Fibroblast of lung (primary cell): ENCODE results near the gene MIOS. TPM values are rescaled to one million over a fixed set of nuclear protein-coding genes. Genes with fewer than 3 reads are reported as not detected.

Source experiments
- DNase-seq, 2 donors: peaks; one replicate each; pipeline versions ENCODE4 v3.0.0 to v3.0.0-alpha.2; 2010; ENCODE audit warnings: low read depth in 2 of 2
- H2AFZ ChIP-seq: 2 replicates; pipeline ENCODE4 v1.5.1; 2012; ENCODE audit warnings: low read length, control low read depth, inconsistent platforms
- H3K27ac ChIP-seq: 2 replicates; pipeline ENCODE4 v1.5.1; 2011; ENCODE audit warnings: low read length, control low read depth; ENCODE audit not compliant: insufficient read depth
- H3K27me3 ChIP-seq: 2 replicates; pipeline ENCODE4 v1.5.1; 2011; ENCODE audit warnings: mild to moderate bottlenecking, low read length; ENCODE audit not compliant: control insufficient read depth, insufficient read depth
- H3K36me3 ChIP-seq: 2 replicates; pipeline ENCODE4 v1.5.1; 2011; ENCODE audit warnings: low read length; ENCODE audit not compliant: control insufficient read depth, insufficient read depth
- H3K4me1 ChIP-seq: 2 replicates; pipeline ENCODE4 v1.5.1; 2011; ENCODE audit warnings: low read length; ENCODE audit not compliant: control insufficient read depth, insufficient read depth; ENCODE audit errors: extremely low read depth
- H3K4me2 ChIP-seq: 2 replicates; pipeline ENCODE4 v1.5.1; 2011; ENCODE audit warnings: low read length, control low read depth; ENCODE audit not compliant: insufficient read depth; ENCODE audit errors: extremely low read depth
- H3K4me3 ChIP-seq, 4 experiments: fragments of 200-600 bp in 1 of 4; sonication (generic) in 1 of 4; replicated peaks in 1 of 4; 2 replicates each; pipeline ENCODE4 v1.5.1; 2011 to 2016; ENCODE audit warnings: low read length in 4 of 4, low read depth in 3 of 4, mild to moderate bottlenecking in 3 of 4, control low read depth in 2 of 4, inconsistent platforms in 1 of 4, mixed read lengths in 1 of 4; ENCODE audit not compliant: insufficient read depth in 1 of 4; ENCODE audit errors: control extremely low read depth in 1 of 4
- H3K79me2 ChIP-seq: 2 replicates; pipeline ENCODE4 v1.5.1; 2012; ENCODE audit warnings: mild to moderate bottlenecking, low read length, inconsistent platforms; ENCODE audit not compliant: control insufficient read depth, insufficient read depth
- H3K9ac ChIP-seq: 2 replicates; pipeline ENCODE4 v1.5.1; 2011; ENCODE audit warnings: mild to moderate bottlenecking, low read length, control low read depth; ENCODE audit not compliant: insufficient read depth
- H3K9me3 ChIP-seq: 2 replicates; pipeline ENCODE4 v1.5.1; 2012; ENCODE audit warnings: low read depth, low read length; ENCODE audit not compliant: control insufficient read depth, insufficient read depth
- H4K20me1 ChIP-seq: 2 replicates; pipeline ENCODE4 v1.5.1; 2011; ENCODE audit warnings: low read length; ENCODE audit not compliant: control insufficient read depth, insufficient read depth; ENCODE audit errors: extremely low read depth
- EZH2 ChIP-seq: IDR thresholded peaks from 2 replicates; pipeline ENCODE4 v1.5.1; 2012; ENCODE audit warnings: low read length, control low read depth, mild to moderate bottlenecking; ENCODE audit errors: missing control alignments
- polyA plus RNA-seq, 2 donors: library from polyadenylated mRNA; depleted of rRNA in 1 of 2; stranded (reverse) in 1 of 2; unstranded in 1 of 2; fragments of >200 nt; gene quantifications; 2 replicates each; pipeline ENCODE4 v1.2.1, GENCODE V29; 2011 to 2012; ENCODE audit warnings: missing spikeins in 1 of 2
- total RNA-seq: library from RNA; depleted of rRNA; stranded (reverse); fragments of >200 nt; gene quantifications from 2 replicates; pipeline ENCODE4 v1.2.1, GENCODE V29; 2014
- TF ChIP-seq, protein P1 (sequence below), 2 donors: IDR thresholded peaks in 1 of 2; conservative IDR thresholded peaks in 1 of 2; 1 replicate in 1 of 2; 2 replicates in 1 of 2; pipeline ENCODE4 v1.5.1; 2011 to 2012; ENCODE audit warnings: low read length in 2 of 2, control low read depth in 1 of 2, inconsistent platforms in 1 of 2, low read depth in 1 of 2, mild to moderate bottlenecking in 1 of 2

Gene MIOS
- total and polyA plus RNA-seq, 2 donors (not counting 1 experiment from before 2014, with no cell fraction given), result 16.4 to 30.9 TPM

DNA sequence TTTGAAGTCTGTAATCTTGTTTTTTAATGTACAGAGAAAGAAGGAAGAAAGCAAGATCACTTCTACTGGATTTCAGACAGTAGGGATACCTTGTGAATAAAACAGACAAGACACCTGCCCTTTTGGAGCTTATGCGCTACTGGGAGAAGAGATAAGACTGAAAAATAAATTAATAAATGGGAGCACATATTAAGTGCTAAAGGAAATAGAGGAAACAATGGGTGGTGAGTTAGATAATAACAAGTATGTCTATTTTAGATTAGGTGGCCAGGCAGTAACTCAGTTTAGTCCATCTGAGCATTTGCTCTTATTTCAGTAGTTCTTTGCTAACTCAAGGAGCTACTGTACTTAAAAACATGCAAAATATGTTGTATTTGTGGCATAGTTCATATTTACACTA is 15.9 kb downstream of the MIOS start:
- H3K79me2 ChIP-seq, result no peaks in the 10 kb centered on the region
- no peaks in the 10 kb centered on the region for H3K9me3 ChIP-seq
- no peaks in the 10 kb centered on the region for H4K20me1 ChIP-seq
- no peak for DNase-seq
- H3K9ac ChIP-seq, result no peak overlapping the region
- no peaks in the 10 kb centered on the region for H3K4me1 ChIP-seq
- TF ChIP-seq, protein P1, sequence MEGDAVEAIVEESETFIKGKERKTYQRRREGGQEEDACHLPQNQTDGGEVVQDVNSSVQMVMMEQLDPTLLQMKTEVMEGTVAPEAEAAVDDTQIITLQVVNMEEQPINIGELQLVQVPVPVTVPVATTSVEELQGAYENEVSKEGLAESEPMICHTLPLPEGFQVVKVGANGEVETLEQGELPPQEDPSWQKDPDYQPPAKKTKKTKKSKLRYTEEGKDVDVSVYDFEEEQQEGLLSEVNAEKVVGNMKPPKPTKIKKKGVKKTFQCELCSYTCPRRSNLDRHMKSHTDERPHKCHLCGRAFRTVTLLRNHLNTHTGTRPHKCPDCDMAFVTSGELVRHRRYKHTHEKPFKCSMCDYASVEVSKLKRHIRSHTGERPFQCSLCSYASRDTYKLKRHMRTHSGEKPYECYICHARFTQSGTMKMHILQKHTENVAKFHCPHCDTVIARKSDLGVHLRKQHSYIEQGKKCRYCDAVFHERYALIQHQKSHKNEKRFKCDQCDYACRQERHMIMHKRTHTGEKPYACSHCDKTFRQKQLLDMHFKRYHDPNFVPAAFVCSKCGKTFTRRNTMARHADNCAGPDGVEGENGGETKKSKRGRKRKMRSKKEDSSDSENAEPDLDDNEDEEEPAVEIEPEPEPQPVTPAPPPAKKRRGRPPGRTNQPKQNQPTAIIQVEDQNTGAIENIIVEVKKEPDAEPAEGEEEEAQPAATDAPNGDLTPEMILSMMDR (conservative IDR thresholded peaks at IDR 0.05 in 1 of 2, IDR thresholded peaks at IDR 0.05 in 1 of 2; ENCODE audit: low read depth in 1 of 2, low read length in 2 of 2), result no peak
- no peak for TF ChIP-seq EZH2
- no peak overlapping the region for H3K27ac ChIP-seq
- no peaks in the 10 kb centered on the region for H3K36me3 ChIP-seq
- no peak overlapping the region for H3K4me3 ChIP-seq
- no peaks in the 10 kb centered on the region for H3K27me3 ChIP-seq
- H3K4me2 ChIP-seq, result no peak overlapping the region
- no peak overlapping the region for H2AFZ ChIP-seq

DNA sequence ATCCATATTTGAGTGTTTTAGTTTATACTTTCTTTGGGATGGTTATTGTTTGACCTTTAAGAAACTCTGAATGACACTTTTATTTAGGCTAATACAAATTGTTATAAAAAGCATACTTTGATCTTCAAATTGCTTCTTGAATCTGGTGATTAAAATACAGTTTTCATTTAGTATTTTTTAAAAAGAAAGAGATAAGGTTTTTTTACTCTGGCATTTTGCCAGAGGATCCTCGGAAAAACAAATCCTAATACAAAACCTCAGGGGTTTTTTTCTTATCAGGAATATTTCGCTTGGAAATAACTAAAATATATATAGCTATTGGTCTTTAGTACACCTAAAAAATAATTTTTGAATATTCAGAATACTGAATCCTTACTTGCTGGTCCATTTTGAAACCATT is 17.0 kb downstream of the MIOS start:
- Histone ChIP-seq H3K9ac (no peak overlapping the region), H3K79me2 (no peaks in the 10 kb centered on the region), H3K9me3 (no peaks in the 10 kb centered on the region), H3K4me3 (no peak overlapping the region), H3K27me3 (no peaks in the 10 kb centered on the region), H2AFZ (no peak overlapping the region), H3K27ac (no peak overlapping the region), H3K36me3 (no peaks in the 10 kb centered on the region), H4K20me1 (no peaks in the 10 kb centered on the region), H3K4me1 (no peaks in the 10 kb centered on the region), H3K4me2 (no peak overlapping the region)
- no peak for TF ChIP-seq EZH2
- TF ChIP-seq, protein P1 (conservative IDR thresholded peaks at IDR 0.05 in 1 of 2, IDR thresholded peaks at IDR 0.05 in 1 of 2; ENCODE audit: low read depth in 1 of 2, low read length in 2 of 2), result no peak
- no peak for DNase-seq

- no peak overlapping the region for H3K4me2 ChIP-seq
- H3K27me3 ChIP-seq, result no peaks in the 10 kb centered on the region
- no peak overlapping the region for H3K27ac ChIP-seq
- no peaks in the 10 kb centered on the region for H3K79me2 ChIP-seq
- no peaks in the 10 kb centered on the region for H3K9me3 ChIP-seq
- no peak overlapping the region for H2AFZ ChIP-seq
- no peak for DNase-seq
- H3K4me3 ChIP-seq, result no peak overlapping the region
- no peaks in the 10 kb centered on the region for H3K4me1 ChIP-seq
- no peak overlapping the region for H3K9ac ChIP-seq
- no peaks in the 10 kb centered on the region for H4K20me1 ChIP-seq
- H3K36me3 ChIP-seq, result no peaks in the 10 kb centered on the region
- TF ChIP-seq, protein P1 (conservative IDR thresholded peaks at IDR 0.05 in 1 of 2, IDR thresholded peaks at IDR 0.05 in 1 of 2; ENCODE audit: low read depth in 1 of 2, low read length in 2 of 2), result no peak
- no peak for TF ChIP-seq EZH2
Measured at GRCh38 chr7:7584653-7585052, 18.0 kb downstream of the MIOS start.
